K562 (cell line): ENCODE measurements around the gene TSKS. TPM values are rescaled to one million over a fixed set of nuclear protein-coding genes. Genes with fewer than 3 reads are reported as not detected.

Experiments used
- ATAC-seq: fragments of 200-7000 bp; cut with Tn5 transposase; 3 replicates; pipeline ENCODE4 v1.9.1; 2020; ENCODE audit warnings: moderate library complexity
- BruUV-seq: library from RNA; stranded (reverse); fragments of 400-500 nt; replicated peaks from 2 replicates; lab custom pipeline; 2021; lab: Mats Ljungman, UMichigan
- CTCF ChIA-PET: fragments of 300-600 bp; formaldehyde crosslinking; extraction: SDS; loops from one replicate; lab custom pipeline; 2021; ENCODE audit warnings: low intra/inter-chr PET ratio; lab: Yijun Ruan, JAX
- POLR2A ChIA-PET: fragments of 300-600, 350-650 bp; sonication (Branson Sonifier 250); formaldehyde crosslinking; extraction: SDS; loops from one replicate; lab custom pipeline; 2021; ENCODE audit warnings: antibody characterized with exemption, inconsistent platforms; lab: Yijun Ruan, JAX
- DNase-seq, 4 experiments: peaks; one replicate each; pipeline versions ENCODE4 v3.0.0 to v3.0.0-alpha.2; 2011 to 2018; ENCODE audit warnings: low spot score in 3 of 4, mixed read lengths in 3 of 4; ENCODE audit errors: extremely low read depth in 1 of 4
- FAIRE-seq: peaks from 2 replicates; lab custom pipeline; 2011; peaks lifted over from hg19 to GRCh38; lab: Jason Lieb, UNC
- H2AFZ ChIP-seq: 2 replicates; pipeline ENCODE4 v1.6.0; 2011; ENCODE audit warnings: low read depth, low read length, control low read depth, inconsistent platforms
- H3K27ac ChIP-seq: fragments of 200-600 bp; 3 replicates; pipeline ENCODE4 v1.8.0; 2011; ENCODE audit warnings: low read depth, mild to moderate bottlenecking, control low read depth, inconsistent platforms, low read length, moderate library complexity, mixed read lengths; ENCODE audit errors: extremely low read depth
- H3K27me3 ChIP-seq, 2 experiments: fragments of 300-600 bp in 1 of 2; 2 replicates in 1 of 2; 3 replicates in 1 of 2; pipeline versions ENCODE4 v1.6.0 to v1.8.0; 2011; ENCODE audit warnings: inconsistent platforms in 2 of 2, low read length in 2 of 2, mild to moderate bottlenecking in 1 of 2, mixed read lengths in 1 of 2, moderate library complexity in 1 of 2; ENCODE audit not compliant: control insufficient read depth in 2 of 2, insufficient read depth in 2 of 2
- H3K36me3 ChIP-seq: fragments of 300-600 bp; 3 replicates; pipeline ENCODE4 v1.8.0; 2011; ENCODE audit warnings: mild to moderate bottlenecking, low read length, inconsistent platforms; ENCODE audit not compliant: control insufficient read depth, insufficient read depth
- H3K4me1 ChIP-seq, 2 experiments: fragments of 200-600 bp in 1 of 2; replicated peaks in 1 of 2; 2 replicates in 1 of 2; 3 replicates in 1 of 2; pipeline versions ENCODE4 v1.5.1 to v1.8.0; 2011; ENCODE audit warnings: inconsistent platforms in 2 of 2, low read length in 2 of 2, mild to moderate bottlenecking in 1 of 2, mixed read lengths in 1 of 2, moderate library complexity in 1 of 2; ENCODE audit not compliant: control insufficient read depth in 2 of 2, insufficient read depth in 2 of 2
- H3K4me2 ChIP-seq: 2 replicates; pipeline ENCODE4 v1.6.1; 2011; ENCODE audit warnings: low read length, control low read depth, inconsistent platforms, mixed read lengths; ENCODE audit not compliant: insufficient read depth
- H3K4me3 ChIP-seq: fragments of 200-600 bp; sonication (generic), shearing (Covaris generic); 2 replicates; pipeline ENCODE4 v1.5.1; 2016; ENCODE audit warnings: control low read depth, inconsistent platforms
- H3K79me2 ChIP-seq: fragments of 200-600 bp; 3 replicates; pipeline ENCODE4 v1.8.0; 2011; ENCODE audit warnings: low read length, inconsistent platforms; ENCODE audit not compliant: control insufficient read depth, insufficient read depth
- H3K9ac ChIP-seq, 2 experiments: 2 replicates each; pipeline versions ENCODE4 v1.6.0 to v1.6.1; 2011; ENCODE audit warnings: low read depth in 2 of 2, low read length in 2 of 2, control low read depth in 1 of 2, inconsistent platforms in 1 of 2, mild to moderate bottlenecking in 1 of 2, mixed read lengths in 1 of 2; ENCODE audit not compliant: insufficient read depth in 1 of 2
- H3K9me1 ChIP-seq: one replicate; pipeline ENCODE4 v1.6.0; 2011; ENCODE audit warnings: inconsistent platforms, mild to moderate bottlenecking, low read length, moderate library complexity; ENCODE audit not compliant: control insufficient read depth, insufficient read depth
- H3K9me3 ChIP-seq: replicated peaks from 2 replicates; pipeline ENCODE4 v1.5.1; 2011; ENCODE audit warnings: low read depth, low read length, inconsistent platforms; ENCODE audit not compliant: control insufficient read depth, insufficient read depth
- H4K20me1 ChIP-seq: replicated peaks from 2 replicates; pipeline ENCODE4 v1.6.1; 2011; ENCODE audit warnings: low read length, inconsistent platforms, mixed read lengths; ENCODE audit not compliant: control insufficient read depth, insufficient read depth
- ATF3 ChIP-seq, 2 experiments: fragments of 450-650 bp in 1 of 2; sonication (generic) in 1 of 2; formaldehyde crosslinking in 1 of 2; IDR thresholded peaks in 1 of 2; conservative IDR thresholded peaks in 1 of 2; 2 replicates each; pipeline versions ENCODE4 v1.6.1 to v1.8.1; 2016 to 2023; ENCODE audit warnings: mild to moderate bottlenecking in 2 of 2, moderate library complexity in 2 of 2, inconsistent platforms in 1 of 2, missing genetic modification reagents in 1 of 2
- CREBBP ChIP-seq: IDR thresholded peaks from one replicate; pipeline ENCODE4 v1.6.1; 2012; ENCODE audit warnings: low read depth, mild to moderate bottlenecking, control low read depth, inconsistent platforms, low read length
- CTBP1 ChIP-seq: fragments of 450-650 bp; IDR thresholded peaks from 2 replicates; pipeline ENCODE4 v1.6.1; 2016; ENCODE audit warnings: borderline replicate concordance
- CXXC5 ChIP-seq: fragments of 250-450 bp; sonication (Bioruptor Pico); IDR thresholded peaks from 2 replicates; pipeline ENCODE4 v1.8.0; 2022; ENCODE audit warnings: inconsistent platforms, mild to moderate bottlenecking, moderate library complexity
- ETS1 ChIP-seq: conservative IDR thresholded peaks from 2 replicates; pipeline ENCODE4 v1.6.1; 2011; ENCODE audit warnings: low read depth, mild to moderate bottlenecking, low read length; ENCODE audit not compliant: control insufficient read depth
- ETV6 ChIP-seq, 3 experiments: fragments of 150-350 bp in 1 of 3; sonication (generic) in 1 of 3; formaldehyde crosslinking in 1 of 3; IDR thresholded peaks; 2 replicates each; pipeline versions ENCODE4 v1.6.1 to v1.8.0; 2014 to 2022; ENCODE audit warnings: borderline replicate concordance in 2 of 3, low read depth in 2 of 3, antibody characterized with exemption in 1 of 3, low read length in 1 of 3, mild to moderate bottlenecking in 1 of 3, missing genetic modification reagents in 1 of 3
- KAT8 ChIP-seq: fragments of 450-650 bp; IDR thresholded peaks from 2 replicates; pipeline ENCODE4 v1.6.1; 2016; ENCODE audit warnings: low read depth, mild to moderate bottlenecking
- MLLT1 ChIP-seq, 2 experiments: fragments of 450-650 bp; IDR thresholded peaks; 2 replicates each; pipeline ENCODE4 v1.6.1; 2016
- POLR2G ChIP-seq: fragments of 200-400 bp; formaldehyde crosslinking; IDR thresholded peaks from 2 replicates; pipeline ENCODE4 v1.6.1; 2017; ENCODE audit warnings: low read depth, mild to moderate bottlenecking, antibody characterized with exemption, low read length, moderate library complexity
- RB1 ChIP-seq: fragments of 450-650 bp; IDR thresholded peaks from 2 replicates; pipeline ENCODE4 v1.6.1; 2017; ENCODE audit warnings: low read depth, mild to moderate bottlenecking
- RBM22 ChIP-seq: fragments of 200-400 bp; formaldehyde crosslinking; IDR thresholded peaks from 2 replicates; pipeline ENCODE4 v1.6.1; 2018; ENCODE audit warnings: low read length, low read depth; ENCODE audit not compliant: poor library complexity, severe bottlenecking
- SIN3B ChIP-seq: fragments of 450-650 bp; IDR thresholded peaks from 2 replicates; pipeline ENCODE4 v1.6.1; 2017; ENCODE audit warnings: low read depth, mild to moderate bottlenecking, moderate library complexity
- STAT5A ChIP-seq: IDR thresholded peaks from 2 replicates; pipeline ENCODE4 v1.6.1; 2012; ENCODE audit warnings: low read length, inconsistent platforms, borderline replicate concordance
- YBX1 ChIP-seq: fragments of 450-650 bp; IDR thresholded peaks from 2 replicates; pipeline ENCODE4 v1.7.1; 2016; ENCODE audit warnings: mild to moderate bottlenecking
- ZNF586 ChIP-seq: fragments of 450-650 bp; formaldehyde crosslinking; conservative IDR thresholded peaks from 2 replicates; pipeline ENCODE4 v1.4.0; 2020; ENCODE audit warnings: mild to moderate bottlenecking, moderate library complexity
- WGBS: fragments of 100-300 bp; shearing (Covaris generic); methylation state at CpG from one replicate; pipeline ENCODE4 v1.1.6; 2016; ENCODE audit warnings: low coverage, mixed read lengths; ENCODE audit not compliant: insufficient coverage; ENCODE audit errors: missing lambda C conversion rate; 5-methylcytosine and 5-hydroxymethylcytosine counted together
- in situ Hi-C: fragments of 300-500 bp; cut with MboI; formaldehyde crosslinking; loops from 4 replicates; pipeline ENCODE4 v1.15.0; 2018; ENCODE audit warnings: inconsistent platforms, mixed read lengths
- intact Hi-C: fragments of 100-400 bp; cut with micrococcal nuclease; formaldehyde crosslinking; loops from 2 replicates; pipeline ENCODE4 v1.14.2; 2022
- polyA plus RNA-seq, 8 experiments: library from polyadenylated mRNA; depleted of rRNA in 4 of 8; stranded (reverse) in 5 of 8; unstranded in 3 of 8; fragments of >200 nt; fragmentation: Nextera tagmentation in 2 of 8; fragmentation: Illumina TruSeq in 1 of 8; extraction: Ambion mirVana in 2 of 8; extraction: Trizol in 1 of 8; gene quantifications; 2 replicates each; pipeline versions ENCODE4 v1.2.1 to v1.2.3, GENCODE V29; 2011 to 2014; ENCODE audit warnings: inconsistent platforms in 1 of 8, missing spikeins in 1 of 8
- total RNA-seq, 7 experiments: library from RNA; depleted of rRNA in 6 of 7; stranded (reverse); fragments of >200 nt in 6 of 7; fragmentation: Illumina TruSeq in 2 of 7; extraction: Trizol in 2 of 7; gene quantifications; 2 replicates each; pipeline versions ENCODE4 v1.2.1 to v1.2.3, GENCODE V29; 2011 to 2021; ENCODE audit warnings: low replicate concordance in 1 of 7

TSKS gene
- total and polyA plus RNA-seq, 9 of the 15 experiments (the other 6 are each of a cell fraction or from before 2014, with no cell fraction given): 0.14 to 4.5 (median 0.80) TPM

- no TSS peak for BruUV-seq
- no peak for ATAC-seq
- CTCF ChIA-PET: no interaction called here
- H3K4me3 ChIP-seq: no peak overlapping the region
- TF ChIP-seq RB1 (no peak), RBM22 (no peak), SIN3B (no peak), ETS1 (no peak), CREBBP (no peak), KAT8 (no peak), ZNF586 (CRISPR knock-in tag) (no peak), CXXC5 (no peak), ETV6 (IDR thresholded peaks at IDR 0.05; ENCODE audit: borderline replicate concordance in 1 of 2, low read depth in 2 of 2, low read length in 1 of 2) (no peak), ETV6 (CRISPR knock-in tag; IDR thresholded peaks at IDR 0.05; ENCODE audit: borderline replicate concordance) (no peak), STAT5A (no peak), ATF3 (IDR thresholded peaks at IDR 0.05) (no peak), ATF3 (CRISPR knock-in tag; conservative IDR thresholded peaks at IDR 0.05) (no peak), YBX1 (no peak), POLR2G (no peak), CTBP1 (no peak), MLLT1 (IDR thresholded peaks at IDR 0.05) (no peak)
- TF ChIP-seq, all 486 proteins: peak for 0
- no peaks in the 10 kb centered on the region for H3K27me3 ChIP-seq
- peaks cover 0 to 38% of the 10 kb centered on the region in 2 experiments; a peak in 3 of 5 replicates for H3K4me1 ChIP-seq
- no peaks in the 10 kb centered on the region for H3K9me3 ChIP-seq
- intact Hi-C loops (no loop called here), in situ Hi-C loops (no loop called here)
- 78% methylated on average over 10 of the region's 10 CpGs for WGBS
- H2AFZ ChIP-seq: no peak overlapping the region
- peaks cover 83% of the 10 kb centered on the region; the same call in 2 of the 3 replicates for H3K36me3 ChIP-seq
- no peaks in the 10 kb centered on the region for H3K9me1 ChIP-seq
- POLR2A ChIA-PET: interaction anchor here (1.4 kb wide), 1 partner anchor 21 kb away, joined by 4 read pairs; no protein-coding TSS in a partner anchor
- FAIRE-seq (no peak), DNase-seq (no peak)
- H3K9ac ChIP-seq: peak overlapping the region in 1 of 2 experiments; percentile 14; a peak in 2 of 4 replicates
- no peaks in the 10 kb centered on the region; the same call in 1 of the 2 replicates for H4K20me1 ChIP-seq
- H3K27ac ChIP-seq: no peak overlapping the region; the same call in 2 of the 3 replicates
- no peak overlapping the region for H3K4me2 ChIP-seq
- peaks cover 16% of the 10 kb centered on the region for H3K79me2 ChIP-seq
Measured at GRCh38 chr19:49788857-49789256, 25.8 kb upstream of the TSKS start.
